Liver (tissue), 9 donors: ENCODE measurements around the gene URI1. TPM values are rescaled to one million over a fixed set of nuclear protein-coding genes. Genes with fewer than 3 reads are reported as not detected.

Experiments used
- DNase-seq: peaks from one replicate; pipeline ENCODE4 v3.0.0-alpha.2; 2017; ENCODE audit warnings: low spot score
- H3K27ac ChIP-seq, 2 donors: one replicate each; pipeline ENCODE4 v1.7.0; 2013; ENCODE audit warnings: inconsistent platforms in 2 of 2, low read length in 2 of 2, control low read depth in 1 of 2, low read depth in 1 of 2, mild to moderate bottlenecking in 1 of 2
- H3K27me3 ChIP-seq, 4 donors: one replicate each; pipeline versions ENCODE4 v1.6.1 to v1.7.0; 2013; ENCODE audit warnings: low read length in 3 of 4, inconsistent platforms in 1 of 4, mild to moderate bottlenecking in 1 of 4, moderate library complexity in 1 of 4; ENCODE audit not compliant: control insufficient read depth in 4 of 4, insufficient read depth in 4 of 4
- H3K36me3 ChIP-seq, 4 donors: one replicate each; pipeline versions ENCODE4 v1.6.1 to v1.7.0; 2013; ENCODE audit warnings: low read length in 3 of 4, mild to moderate bottlenecking in 3 of 4, low read depth in 1 of 4, moderate library complexity in 1 of 4; ENCODE audit not compliant: control insufficient read depth in 4 of 4, insufficient read depth in 3 of 4
- H3K4me1 ChIP-seq, 4 donors: one replicate each; pipeline versions ENCODE4 v1.6.1 to v1.7.0; 2013; ENCODE audit warnings: low read length in 3 of 4, mild to moderate bottlenecking in 3 of 4, moderate library complexity in 1 of 4; ENCODE audit not compliant: control insufficient read depth in 4 of 4, insufficient read depth in 4 of 4
- H3K4me3 ChIP-seq, 3 donors: one replicate each; pipeline versions ENCODE4 v1.6.1 to v1.7.0; 2013; ENCODE audit warnings: low read length in 3 of 3, control low read depth in 1 of 3, low read depth in 1 of 3, mild to moderate bottlenecking in 1 of 3
- H3K9ac ChIP-seq, 2 donors: one replicate each; pipeline ENCODE4 v1.7.0; 2013; ENCODE audit warnings: low read length in 2 of 2, mild to moderate bottlenecking in 2 of 2, moderate library complexity in 2 of 2, control low read depth in 1 of 2, low read depth in 1 of 2
- H3K9me3 ChIP-seq, 4 donors: one replicate each; pipeline versions ENCODE4 v1.6.1 to v1.7.0; 2013; ENCODE audit warnings: low read length in 3 of 4; ENCODE audit not compliant: control insufficient read depth in 4 of 4
- ATF3 ChIP-seq: IDR thresholded peaks from 2 replicates; pipeline ENCODE4 v1.6.1; 2016; ENCODE audit warnings: antibody characterized with exemption
- EGR1 ChIP-seq, 2 donors: IDR thresholded peaks; 2 replicates each; pipeline ENCODE4 v1.6.1; 2016 to 2018; ENCODE audit warnings: antibody characterized with exemption in 2 of 2, low read depth in 2 of 2
- FOXA1 ChIP-seq: IDR thresholded peaks from 2 replicates; pipeline ENCODE4 v1.6.1; 2016; ENCODE audit warnings: antibody characterized with exemption
- FOXA2 ChIP-seq: IDR thresholded peaks from 2 replicates; pipeline ENCODE4 v1.6.1; 2016; ENCODE audit warnings: antibody characterized with exemption
- GABPA ChIP-seq, 2 donors: IDR thresholded peaks in 1 of 2; conservative IDR thresholded peaks in 1 of 2; 2 replicates each; pipeline ENCODE4 v1.6.1; 2016; ENCODE audit warnings: antibody characterized with exemption in 2 of 2, mild to moderate bottlenecking in 1 of 2, moderate library complexity in 1 of 2
- HNF4A ChIP-seq, 2 donors: conservative IDR thresholded peaks; 2 replicates each; pipeline ENCODE4 v1.6.1; 2016; ENCODE audit warnings: antibody characterized with exemption in 2 of 2, mild to moderate bottlenecking in 2 of 2
- HNF4G ChIP-seq: IDR thresholded peaks from 2 replicates; pipeline ENCODE4 v1.6.1; 2016; ENCODE audit warnings: antibody characterized with exemption
- JUND ChIP-seq, 2 donors: IDR thresholded peaks; 2 replicates each; pipeline ENCODE4 v1.6.1; 2016; ENCODE audit warnings: antibody characterized with exemption in 2 of 2
- NR2F2 ChIP-seq: IDR thresholded peaks from 2 replicates; pipeline ENCODE4 v1.6.1; 2016; ENCODE audit warnings: antibody characterized with exemption
- RAD21 ChIP-seq, 2 donors: IDR thresholded peaks; 2 replicates each; pipeline ENCODE4 v1.6.1; 2016; ENCODE audit warnings: antibody characterized with exemption in 2 of 2, mild to moderate bottlenecking in 2 of 2
- RXRA ChIP-seq, 2 donors: IDR thresholded peaks; 2 replicates each; pipeline ENCODE4 v1.6.1; 2017 to 2018; ENCODE audit warnings: antibody characterized with exemption in 2 of 2, mild to moderate bottlenecking in 1 of 2
- SP1 ChIP-seq: IDR thresholded peaks from 2 replicates; pipeline ENCODE4 v1.6.1; 2018; ENCODE audit warnings: antibody characterized with exemption, mild to moderate bottlenecking
- TAF1 ChIP-seq: conservative IDR thresholded peaks from 2 replicates; pipeline ENCODE4 v1.6.1; 2016; ENCODE audit warnings: antibody characterized with exemption, mild to moderate bottlenecking
- YY1 ChIP-seq: IDR thresholded peaks from 2 replicates; pipeline ENCODE4 v1.6.1; 2016; ENCODE audit warnings: antibody characterized with exemption, mild to moderate bottlenecking
- WGBS: extraction: QIAGEN DNeasy Blood & Tissue Kit; methylation state at CpG from one replicate; pipeline ENCODE4 v1.1.7; 2013; 5-methylcytosine and 5-hydroxymethylcytosine counted together
- polyA plus RNA-seq, 2 donors: library from polyadenylated mRNA; stranded (reverse) in 1 of 2; unstranded in 1 of 2; fragments of 200-250 nt in 1 of 2; fragments of >200 nt in 1 of 2; fragmentation: Nextera tagmentation in 1 of 2; extraction: Ambion mirVana in 1 of 2; gene quantifications; one replicate each; pipeline versions ENCODE4 v1.2.1 to v1.2.3, GENCODE V29; 2013 to 2015
- total RNA-seq, 2 donors: library from RNA; depleted of rRNA; stranded (reverse); fragments of >200 nt; gene quantifications; one replicate each; pipeline ENCODE4 v1.2.3, GENCODE V29; 2014
- TF ChIP-seq, protein P1 (sequence below): IDR thresholded peaks from 2 replicates; pipeline ENCODE4 v1.6.1; 2016; ENCODE audit warnings: antibody characterized with exemption
- TF ChIP-seq, protein P2 (sequence below): fragments of 150-350 bp; IDR thresholded peaks from 2 replicates; pipeline ENCODE4 v1.5.1; 2017; ENCODE audit warnings: improper control_type of control experiment, low read depth, low read length; ENCODE audit not compliant: missing input control
- TF ChIP-seq, protein P3 (sequence below): IDR thresholded peaks from 2 replicates; pipeline ENCODE4 v1.6.1; 2016; ENCODE audit warnings: antibody characterized with exemption, mild to moderate bottlenecking
- TF ChIP-seq, protein P4 (sequence below): IDR thresholded peaks from 2 replicates; pipeline ENCODE4 v1.6.1; 2016; ENCODE audit warnings: antibody characterized with exemption
- donor health status: healthy.
- donor health status: healthy.
- donor health status: healthy.
- donor health status: healthy.
- donor health status: healthy.

URI1 gene
- total and polyA plus RNA-seq, 4 donors = 12.2 to 29.5 (median 15.7) TPM

GRCh38 chr19:30017172-30017571, 75.1 kb downstream of the URI1 start (continued):
- TF ChIP-seq, protein P1, sequence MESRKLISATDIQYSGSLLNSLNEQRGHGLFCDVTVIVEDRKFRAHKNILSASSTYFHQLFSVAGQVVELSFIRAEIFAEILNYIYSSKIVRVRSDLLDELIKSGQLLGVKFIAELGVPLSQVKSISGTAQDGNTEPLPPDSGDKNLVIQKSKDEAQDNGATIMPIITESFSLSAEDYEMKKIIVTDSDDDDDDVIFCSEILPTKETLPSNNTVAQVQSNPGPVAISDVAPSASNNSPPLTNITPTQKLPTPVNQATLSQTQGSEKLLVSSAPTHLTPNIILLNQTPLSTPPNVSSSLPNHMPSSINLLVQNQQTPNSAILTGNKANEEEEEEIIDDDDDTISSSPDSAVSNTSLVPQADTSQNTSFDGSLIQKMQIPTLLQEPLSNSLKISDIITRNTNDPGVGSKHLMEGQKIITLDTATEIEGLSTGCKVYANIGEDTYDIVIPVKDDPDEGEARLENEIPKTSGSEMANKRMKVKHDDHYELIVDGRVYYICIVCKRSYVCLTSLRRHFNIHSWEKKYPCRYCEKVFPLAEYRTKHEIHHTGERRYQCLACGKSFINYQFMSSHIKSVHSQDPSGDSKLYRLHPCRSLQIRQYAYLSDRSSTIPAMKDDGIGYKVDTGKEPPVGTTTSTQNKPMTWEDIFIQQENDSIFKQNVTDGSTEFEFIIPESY = no peak
- no peak for TF ChIP-seq GABPA (IDR thresholded peaks at IDR 0.05 in 1 of 2, conservative IDR thresholded peaks at IDR 0.05 in 1 of 2)
- no peak for TF ChIP-seq HNF4A (conservative IDR thresholded peaks at IDR 0.05)
- no peak for TF ChIP-seq FOXA1

DNA sequence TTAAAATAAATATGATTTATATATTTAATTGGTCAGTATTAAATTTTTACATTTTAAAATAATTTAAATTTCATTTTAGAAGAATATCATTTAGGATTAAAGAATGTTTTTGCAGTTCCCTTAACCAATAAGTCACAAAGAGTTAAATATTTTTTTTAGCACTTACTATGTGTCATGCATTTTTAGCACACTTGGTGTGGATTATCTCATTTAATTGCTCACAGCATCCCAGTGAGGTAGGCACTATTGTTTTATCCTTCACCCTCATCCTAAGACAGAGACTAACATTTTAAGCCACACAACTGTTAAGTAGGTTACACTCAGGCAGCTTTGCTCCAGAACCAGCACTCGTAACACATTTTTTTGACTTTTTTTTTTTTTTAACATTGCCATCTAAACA, 78.2 kb downstream of the URI1 start:
- no peak overlapping the region for H3K9ac ChIP-seq
- 94% methylated on average over 1 of the region's 1 CpG for WGBS
- H3K27me3 ChIP-seq = no peaks in the 10 kb centered on the region
- no peaks in the 10 kb centered on the region for H3K4me1 ChIP-seq
- no peak overlapping the region for H3K4me3 ChIP-seq
- no peak for DNase-seq
- TF ChIP-seq RXRA (IDR thresholded peaks at IDR 0.05) (no peak), NR2F2 (no peak), YY1 (no peak), RAD21 (IDR thresholded peaks at IDR 0.05) (no peak), FOXA1 (no peak), JUND (IDR thresholded peaks at IDR 0.05) (no peak), FOXA2 (no peak), EGR1 (IDR thresholded peaks at IDR 0.05; ENCODE audit: low read depth in 2 of 2) (no peak), SP1 (no peak), TAF1 (no peak), ATF3 (no peak), HNF4G (no peak), GABPA (IDR thresholded peaks at IDR 0.05 in 1 of 2, conservative IDR thresholded peaks at IDR 0.05 in 1 of 2) (no peak), HNF4A (conservative IDR thresholded peaks at IDR 0.05) (no peak)
- TF ChIP-seq, protein P1 = no peak
- TF ChIP-seq, protein P2, sequence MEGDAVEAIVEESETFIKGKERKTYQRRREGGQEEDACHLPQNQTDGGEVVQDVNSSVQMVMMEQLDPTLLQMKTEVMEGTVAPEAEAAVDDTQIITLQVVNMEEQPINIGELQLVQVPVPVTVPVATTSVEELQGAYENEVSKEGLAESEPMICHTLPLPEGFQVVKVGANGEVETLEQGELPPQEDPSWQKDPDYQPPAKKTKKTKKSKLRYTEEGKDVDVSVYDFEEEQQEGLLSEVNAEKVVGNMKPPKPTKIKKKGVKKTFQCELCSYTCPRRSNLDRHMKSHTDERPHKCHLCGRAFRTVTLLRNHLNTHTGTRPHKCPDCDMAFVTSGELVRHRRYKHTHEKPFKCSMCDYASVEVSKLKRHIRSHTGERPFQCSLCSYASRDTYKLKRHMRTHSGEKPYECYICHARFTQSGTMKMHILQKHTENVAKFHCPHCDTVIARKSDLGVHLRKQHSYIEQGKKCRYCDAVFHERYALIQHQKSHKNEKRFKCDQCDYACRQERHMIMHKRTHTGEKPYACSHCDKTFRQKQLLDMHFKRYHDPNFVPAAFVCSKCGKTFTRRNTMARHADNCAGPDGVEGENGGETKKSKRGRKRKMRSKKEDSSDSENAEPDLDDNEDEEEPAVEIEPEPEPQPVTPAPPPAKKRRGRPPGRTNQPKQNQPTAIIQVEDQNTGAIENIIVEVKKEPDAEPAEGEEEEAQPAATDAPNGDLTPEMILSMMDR = no peak
- TF ChIP-seq, protein P3, sequence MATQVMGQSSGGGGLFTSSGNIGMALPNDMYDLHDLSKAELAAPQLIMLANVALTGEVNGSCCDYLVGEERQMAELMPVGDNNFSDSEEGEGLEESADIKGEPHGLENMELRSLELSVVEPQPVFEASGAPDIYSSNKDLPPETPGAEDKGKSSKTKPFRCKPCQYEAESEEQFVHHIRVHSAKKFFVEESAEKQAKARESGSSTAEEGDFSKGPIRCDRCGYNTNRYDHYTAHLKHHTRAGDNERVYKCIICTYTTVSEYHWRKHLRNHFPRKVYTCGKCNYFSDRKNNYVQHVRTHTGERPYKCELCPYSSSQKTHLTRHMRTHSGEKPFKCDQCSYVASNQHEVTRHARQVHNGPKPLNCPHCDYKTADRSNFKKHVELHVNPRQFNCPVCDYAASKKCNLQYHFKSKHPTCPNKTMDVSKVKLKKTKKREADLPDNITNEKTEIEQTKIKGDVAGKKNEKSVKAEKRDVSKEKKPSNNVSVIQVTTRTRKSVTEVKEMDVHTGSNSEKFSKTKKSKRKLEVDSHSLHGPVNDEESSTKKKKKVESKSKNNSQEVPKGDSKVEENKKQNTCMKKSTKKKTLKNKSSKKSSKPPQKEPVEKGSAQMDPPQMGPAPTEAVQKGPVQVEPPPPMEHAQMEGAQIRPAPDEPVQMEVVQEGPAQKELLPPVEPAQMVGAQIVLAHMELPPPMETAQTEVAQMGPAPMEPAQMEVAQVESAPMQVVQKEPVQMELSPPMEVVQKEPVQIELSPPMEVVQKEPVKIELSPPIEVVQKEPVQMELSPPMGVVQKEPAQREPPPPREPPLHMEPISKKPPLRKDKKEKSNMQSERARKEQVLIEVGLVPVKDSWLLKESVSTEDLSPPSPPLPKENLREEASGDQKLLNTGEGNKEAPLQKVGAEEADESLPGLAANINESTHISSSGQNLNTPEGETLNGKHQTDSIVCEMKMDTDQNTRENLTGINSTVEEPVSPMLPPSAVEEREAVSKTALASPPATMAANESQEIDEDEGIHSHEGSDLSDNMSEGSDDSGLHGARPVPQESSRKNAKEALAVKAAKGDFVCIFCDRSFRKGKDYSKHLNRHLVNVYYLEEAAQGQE = no peak
- TF ChIP-seq, protein P4, sequence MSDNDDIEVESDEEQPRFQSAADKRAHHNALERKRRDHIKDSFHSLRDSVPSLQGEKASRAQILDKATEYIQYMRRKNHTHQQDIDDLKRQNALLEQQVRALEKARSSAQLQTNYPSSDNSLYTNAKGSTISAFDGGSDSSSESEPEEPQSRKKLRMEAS = no peak
- H3K27ac ChIP-seq = no peak overlapping the region
- no peaks in the 10 kb centered on the region for H3K9me3 ChIP-seq
- H3K36me3 ChIP-seq = peaks cover 0 to 3% (median 0%) of the 10 kb centered on the region in 4 donors
